Suprapubic skin (tissue), 4 donors: Measurements from ENCODE around the gene MARCKS.

Source experiments
- CTCF ChIP-seq, 2 donors: fragments of 200-600 bp in 1 of 2; fragments of 450-650 bp in 1 of 2; sonication (generic) in 1 of 2; IDR thresholded peaks; one replicate each; pipeline ENCODE4 v1.5.1; 2016 to 2019; ENCODE audit warnings: antibody characterized with exemption in 2 of 2, mild to moderate bottlenecking in 1 of 2, moderate library complexity in 1 of 2
- EP300 ChIP-seq: sonication (generic); formaldehyde crosslinking; IDR thresholded peaks from one replicate; pipeline ENCODE4 v1.6.1; 2017; ENCODE audit warnings: antibody characterized with exemption
- POLR2A ChIP-seq, 2 donors: fragments of 450-650 bp; IDR thresholded peaks; one replicate each; pipeline ENCODE4 v1.6.1; 2017; ENCODE audit warnings: antibody characterized with exemption in 2 of 2, mild to moderate bottlenecking in 2 of 2, moderate library complexity in 2 of 2
- POLR2AphosphoS5 ChIP-seq, 3 donors: sonication (generic); formaldehyde crosslinking; IDR thresholded peaks; one replicate each; pipeline ENCODE4 v1.6.1; 2017; ENCODE audit warnings: antibody characterized with exemption in 3 of 3

GRCh38 chr6:113909224-113909856 is 52.2 kb downstream of the MARCKS start:
- TF ChIP-seq CTCF (IDR thresholded peaks at IDR 0.05) (peak; percentile 54 to 57), POLR2AphosphoS5 (IDR thresholded peaks at IDR 0.05) (no peak), POLR2A (IDR thresholded peaks at IDR 0.05) (no peak), EP300 (no peak)
